GM18498 (cell line): ENCODE measurements around the gene EIF4EBP2.

Experiments
- ATAC-seq: cut with Tn5 transposase; IDR thresholded peaks from one replicate; pipeline ENCODE4 v1.9.1; 2021; ENCODE audit warnings: mild to moderate bottlenecking, moderate library complexity; ENCODE audit not compliant: unreplicated experiment

EIF4EBP2 gene

DNA sequence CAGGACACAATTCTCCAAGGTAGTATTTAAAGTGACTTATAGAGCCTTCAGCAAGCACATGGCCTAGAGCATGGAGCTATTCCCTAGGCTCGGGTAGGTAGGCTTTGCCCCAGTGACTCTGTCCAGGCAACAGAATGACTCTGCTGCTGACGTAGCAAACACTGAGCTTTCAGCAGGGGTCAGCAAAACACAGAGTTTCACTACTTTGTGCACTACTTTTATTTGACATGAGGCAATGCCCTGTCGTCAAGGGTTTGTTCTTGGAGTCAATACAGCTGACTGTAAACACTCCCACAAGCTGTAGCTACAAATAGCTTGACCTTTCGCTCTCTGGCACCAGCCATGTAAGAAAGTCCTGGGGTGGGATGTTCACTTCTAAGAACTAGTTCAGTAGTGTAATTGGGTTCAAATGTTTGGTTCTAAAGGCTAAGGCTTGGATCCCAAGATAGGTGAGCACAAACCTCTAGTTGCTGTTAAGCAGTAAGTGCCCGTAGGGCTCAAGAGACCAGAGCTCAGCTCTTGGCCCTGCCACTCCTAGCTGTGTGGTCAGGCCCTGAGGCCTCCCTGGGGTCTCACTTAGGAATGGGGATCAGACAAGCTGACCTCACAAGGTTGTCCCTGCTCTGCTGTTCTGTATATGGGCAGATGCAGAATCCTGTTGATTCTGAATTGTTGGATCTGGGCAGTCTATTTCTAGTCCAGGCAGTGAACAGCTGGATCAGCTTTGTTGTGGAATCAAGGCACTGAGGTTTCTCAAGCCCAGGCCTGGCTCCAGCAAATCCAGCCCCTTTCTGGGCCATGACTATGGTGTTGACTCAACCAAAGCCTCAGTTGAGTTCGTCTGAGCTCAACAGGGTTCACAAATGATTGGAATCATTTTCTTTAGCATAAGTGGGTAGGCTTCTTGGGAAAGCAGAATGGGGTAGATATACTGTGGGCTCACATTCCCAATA lies 26.8 kb downstream of the EIF4EBP2 start:
- ATAC-seq = no peak

- no peak for ATAC-seq
Measured at GRCh38 chr10:70432101-70432500, 28.2 kb downstream of the EIF4EBP2 start.

DNA sequence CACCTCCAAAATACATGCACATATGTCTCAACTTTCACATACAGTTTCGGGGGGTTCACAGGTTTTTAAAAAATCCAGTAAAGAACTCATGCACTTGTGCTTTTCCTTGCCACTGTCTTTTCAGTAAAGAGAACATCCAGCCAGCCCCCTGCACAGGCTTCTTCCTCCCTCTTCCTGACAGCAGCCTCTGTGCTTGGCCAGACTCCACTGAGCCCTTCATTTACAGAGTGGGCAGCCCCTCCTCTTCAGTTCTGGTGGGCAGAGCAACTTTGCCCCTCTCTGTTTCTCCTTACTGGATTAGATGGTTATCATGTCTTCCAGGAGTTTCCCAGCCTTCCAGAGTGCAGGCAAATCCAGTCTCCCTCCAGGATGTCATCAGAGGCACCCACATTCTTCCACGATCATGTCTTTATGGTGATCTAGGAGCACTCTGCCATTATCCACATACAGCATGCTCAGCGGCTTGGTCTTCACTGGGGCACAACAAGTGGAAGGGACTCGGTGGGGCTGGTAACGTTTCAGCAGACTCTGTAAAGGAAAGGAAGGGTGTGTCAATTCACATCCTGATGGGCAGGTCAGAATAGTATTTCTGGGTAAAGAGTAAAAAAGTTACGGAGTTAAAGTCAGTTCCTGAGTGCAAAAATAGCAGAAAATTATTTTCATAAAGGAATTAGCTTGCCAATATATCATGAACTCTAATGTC lies 28.8 kb downstream of the EIF4EBP2 start:
- no peak for ATAC-seq

- ATAC-seq = no peak
Measured at GRCh38 chr10:70433581-70434280, 29.8 kb downstream of the EIF4EBP2 start.

- ATAC-seq = no peak
Measured at GRCh38 chr10:70435241-70436085, 31.5 kb downstream of the EIF4EBP2 start.

GRCh38 chr10:70437721-70438120 lies 33.8 kb downstream of the EIF4EBP2 start:
- ATAC-seq = no peak

DNA sequence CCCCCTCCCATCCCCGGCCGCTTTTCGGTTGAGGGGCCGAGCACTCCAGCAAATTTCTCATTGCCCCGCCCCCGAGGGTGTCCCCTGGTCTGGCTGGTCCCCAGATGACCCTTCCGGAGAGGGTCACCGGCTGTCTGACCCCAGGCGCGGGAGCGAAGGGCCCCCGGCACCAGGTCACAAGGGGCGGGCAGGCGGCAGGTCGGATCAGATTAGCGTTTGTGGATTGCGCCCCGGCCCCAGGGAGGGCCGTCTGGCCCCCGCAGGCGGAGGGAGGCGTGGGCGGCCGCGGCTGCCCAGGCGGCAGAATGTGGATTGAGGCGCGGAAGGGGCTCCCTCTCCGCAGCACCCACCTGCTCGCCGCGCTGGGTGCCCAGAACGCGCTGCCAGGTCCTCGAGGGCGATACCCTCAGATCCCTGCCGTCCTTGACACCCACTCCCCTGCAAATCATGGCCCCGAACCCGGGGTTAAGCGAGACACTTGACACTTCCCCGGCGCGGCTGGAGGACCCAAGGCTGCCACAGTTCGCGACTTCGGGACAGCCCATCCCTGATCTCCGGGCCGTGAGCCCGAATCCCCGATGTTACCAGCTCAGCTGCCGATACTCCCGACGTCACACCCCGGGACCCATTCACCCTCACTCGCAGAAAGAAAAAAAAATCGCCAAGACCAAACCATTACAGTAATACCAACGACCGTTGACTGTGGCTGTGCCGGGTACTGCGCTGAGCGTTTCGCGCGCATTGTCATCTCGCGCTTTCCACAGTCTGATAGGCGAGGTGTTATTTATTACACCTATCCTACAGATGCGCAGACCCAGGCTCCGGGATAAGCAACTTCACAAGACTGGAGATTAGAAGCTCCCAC lies 36.6 kb downstream of the EIF4EBP2 start:
- no peak for ATAC-seq

- ATAC-seq = no peak
Measured at GRCh38 chr10:70441161-70441894, 37.4 kb downstream of the EIF4EBP2 start, which contains the start of gene NODAL. Gene NODAL (minus strand): TSS chr10:70441681. CDS start chr10:70441667, 14 bp downstream.

- no peak for ATAC-seq
Measured at GRCh38 chr10:70441895-70442309, 38.0 kb downstream of the EIF4EBP2 start.

DNA sequence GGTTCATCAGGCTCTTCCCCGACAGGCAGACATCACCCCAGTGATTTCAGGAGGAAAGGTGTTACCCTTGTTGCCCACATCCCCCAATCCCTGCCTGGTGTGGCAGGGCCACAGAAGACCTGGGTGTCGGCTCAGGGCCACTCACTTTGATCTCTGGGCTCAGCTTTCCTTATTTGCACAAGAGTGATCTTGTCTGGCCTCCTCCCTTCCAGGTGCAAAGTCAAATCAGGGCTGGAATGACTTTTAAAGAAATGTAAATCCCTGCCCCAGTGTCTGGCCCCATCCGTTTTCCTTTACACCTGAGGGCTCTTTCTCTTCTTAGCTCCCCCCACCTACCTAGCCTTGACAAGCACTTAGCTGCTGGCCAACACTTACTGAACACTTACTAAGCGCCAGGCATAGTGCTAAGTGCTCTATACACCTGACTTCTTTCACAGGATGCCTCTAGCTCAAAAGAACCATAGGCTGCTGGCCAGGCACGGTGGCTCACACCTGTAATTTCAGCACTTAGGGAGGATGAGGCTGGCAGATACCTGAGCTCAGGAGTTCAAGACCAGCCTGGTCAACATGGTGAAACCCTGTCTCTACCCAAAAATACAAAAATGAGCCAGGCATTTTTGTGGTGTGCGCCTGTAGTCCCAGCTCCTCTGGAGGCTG lies 38.5 kb downstream of the EIF4EBP2 start:
- ATAC-seq = no peak

GRCh38 chr10:70444744-70445143 lies 40.8 kb downstream of the EIF4EBP2 start:
- no peak for ATAC-seq

GRCh38 chr10:70445718-70446657 lies 42.0 kb downstream of the EIF4EBP2 start:
- ATAC-seq = no peak

GRCh38 chr10:70448236-70448635 lies 44.3 kb downstream of the EIF4EBP2 start:
- ATAC-seq = no peak

DNA sequence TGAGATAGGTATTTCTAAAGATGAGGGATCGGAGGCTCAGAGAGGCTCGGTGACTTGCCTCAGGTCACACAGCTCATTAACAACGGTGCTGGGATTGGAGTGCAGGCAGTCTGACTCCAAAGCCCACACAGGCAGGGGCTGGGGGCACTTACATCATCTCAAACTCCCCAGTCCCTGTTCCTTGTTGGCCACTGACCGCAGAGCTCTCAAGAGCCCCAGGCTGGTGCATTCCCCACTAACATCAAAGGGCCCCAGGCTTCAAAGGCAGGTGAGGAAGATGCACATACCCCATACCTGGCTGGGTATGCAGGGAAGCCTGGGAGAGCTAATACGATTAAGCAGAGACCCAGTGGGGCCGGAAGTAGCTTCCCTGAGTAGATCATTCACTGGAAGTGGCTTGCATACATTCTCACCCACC lies 51.3 kb downstream of the EIF4EBP2 start:
- no peak for ATAC-seq

- ATAC-seq = no peak
Measured at GRCh38 chr10:70456164-70456563, 52.2 kb downstream of the EIF4EBP2 start.

- no peak for ATAC-seq
Measured at GRCh38 chr10:70457759-70458305, 53.9 kb downstream of the EIF4EBP2 start.
